Measurements from ENCODE around the gene UNC5B. TPM values are rescaled to one million over a fixed set of nuclear protein-coding genes. Genes with fewer than 3 reads are reported as not detected.

The UNC5B gene
- total RNA-seq, 4 donors from 2014 or later = 2.2 to 3.7 (median 3.2) TPM

GRCh38 chr10:71290806-71291527 is 78.6 kb downstream of the UNC5B start:
- Histone ChIP-seq H3K4me1 (no peaks in the 10 kb centered on the region), H3K36me3 (peaks cover 0 to 51% of the 10 kb centered on the region in 2 donors), H3K9me3 (no peaks in the 10 kb centered on the region), H3K4me3 (no peak overlapping the region), H3K27ac (no peak overlapping the region), H3K27me3 (no peaks in the 10 kb centered on the region)
- TF ChIP-seq EP300 (IDR thresholded peaks at IDR 0.05) (no peak), CTCF (IDR thresholded peaks at IDR 0.05) (no peak), POLR2A (IDR thresholded peaks at IDR 0.05) (no peak), POLR2AphosphoS5 (IDR thresholded peaks at IDR 0.05) (no peak)
- ATAC-seq = no peak
- 62% methylated on average over 2 of the region's 26 CpGs; no CpG with 5 or more reads in 1 of the 2 donors for WGBS, 2 donors (ENCODE audit: low coverage in 1 of 2)

GRCh38 chr10:71291528-71291900 is 79.1 kb downstream of the UNC5B start:
- no CpG with 5 or more reads among the region's 13 CpGs for WGBS, 2 donors (ENCODE audit: low coverage in 1 of 2)
- no peaks in the 10 kb centered on the region for H3K27me3 ChIP-seq
- no peaks in the 10 kb centered on the region for H3K4me1 ChIP-seq
- H3K36me3 ChIP-seq = peaks cover 0 to 53% of the 10 kb centered on the region in 2 donors
- ATAC-seq = no peak
- H3K27ac ChIP-seq = no peak overlapping the region
- H3K4me3 ChIP-seq = no peak overlapping the region
- H3K9me3 ChIP-seq = no peaks in the 10 kb centered on the region
- TF ChIP-seq CTCF (IDR thresholded peaks at IDR 0.05) = no peak
- no peak for TF ChIP-seq POLR2AphosphoS5 (IDR thresholded peaks at IDR 0.05)
- TF ChIP-seq EP300 (IDR thresholded peaks at IDR 0.05) = no peak
- no peak for TF ChIP-seq POLR2A (IDR thresholded peaks at IDR 0.05)

- H3K27ac ChIP-seq = no peak overlapping the region
- no peaks in the 10 kb centered on the region for H3K27me3 ChIP-seq
- WGBS, 2 donors (ENCODE audit: low coverage in 1 of 2) = 64 to 76% methylated on average over 5 to 8 of the region's 10 CpGs
- H3K36me3 ChIP-seq = peaks cover 0 to 51% of the 10 kb centered on the region in 2 donors
- no peak for ATAC-seq
- no peaks in the 10 kb centered on the region for H3K4me1 ChIP-seq
- H3K4me3 ChIP-seq = no peak overlapping the region
- TF ChIP-seq POLR2AphosphoS5 (IDR thresholded peaks at IDR 0.05) (no peak), CTCF (IDR thresholded peaks at IDR 0.05) (no peak), EP300 (IDR thresholded peaks at IDR 0.05) (no peak), POLR2A (IDR thresholded peaks at IDR 0.05) (no peak)
- H3K9me3 ChIP-seq = no peaks in the 10 kb centered on the region
Measured at GRCh38 chr10:71292624-71293445, 80.5 kb downstream of the UNC5B start.

GRCh38 chr10:71293446-71294084 is 81.2 kb downstream of the UNC5B start:
- TF ChIP-seq POLR2A (IDR thresholded peaks at IDR 0.05) (no peak), POLR2AphosphoS5 (IDR thresholded peaks at IDR 0.05) (no peak), CTCF (IDR thresholded peaks at IDR 0.05) (no peak), EP300 (IDR thresholded peaks at IDR 0.05) (no peak)
- WGBS, 2 donors (ENCODE audit: low coverage in 1 of 2) = no CpG with 5 or more reads among the region's 19 CpGs
- Histone ChIP-seq H3K4me1 (no peaks in the 10 kb centered on the region), H3K27me3 (no peaks in the 10 kb centered on the region), H3K9me3 (no peaks in the 10 kb centered on the region), H3K36me3 (peaks cover 0 to 47% of the 10 kb centered on the region in 2 donors), H3K27ac (no peak overlapping the region), H3K4me3 (no peak overlapping the region)
- no peak for ATAC-seq

Measured in gastroesophageal sphincter (tissue), 4 donors.